ENCODE results near the gene C10orf67. TPM values are rescaled to one million over a fixed set of nuclear protein-coding genes. Genes with fewer than 3 reads are reported as not detected.

The C10orf67 gene
- total and polyA plus RNA-seq, 2 donors (not counting 1 experiment from before 2014, with no cell fraction given) = not detected

- WGBS (ENCODE audit: insufficient coverage) = no CpG with 5 or more reads among the region's 1 CpG
- Histone ChIP-seq H3K9me3 (ENCODE audit: control extremely low read depth in 1 of 3, control insufficient read depth in 2 of 3, insufficient read depth in 1 of 3, low read length in 2 of 3) (no peaks in the 10 kb centered on the region), H2AFZ (ENCODE audit: insufficient read depth, low read depth, low read length, poor library complexity, severe bottlenecking) (no peak overlapping the region), H3K36me3 (replicated peaks in 1 of 2; ENCODE audit: control extremely low read depth in 1 of 2, control insufficient read depth in 1 of 2, extremely low read depth in 1 of 2, insufficient read depth in 2 of 2, low read length in 1 of 2) (no peaks in the 10 kb centered on the region), H4K20me1 (ENCODE audit: control insufficient read depth, insufficient read depth, low read length, poor library complexity, severe bottlenecking) (no peaks in the 10 kb centered on the region), H3K4me1 (ENCODE audit: control insufficient read depth in 2 of 2, insufficient read depth in 2 of 2, low read length in 2 of 2) (peaks cover 24 to 25% of the 10 kb centered on the region in 2 donors), H3K27me3 (replicated peaks in 1 of 4; ENCODE audit: control extremely low read depth in 1 of 4, control insufficient read depth in 3 of 4, insufficient read depth in 4 of 4, low read length in 3 of 4) (peaks cover 0 to 16% (median 3%) of the 10 kb centered on the region in 4 experiments), H3K4me3 (ENCODE audit: control extremely low read depth in 1 of 5, extremely low read depth in 1 of 5, insufficient read depth in 1 of 5, low read depth in 2 of 5, low read length in 4 of 5) (no peak overlapping the region), H3K79me2 (ENCODE audit: control insufficient read depth, insufficient read depth, low read length) (no peaks in the 10 kb centered on the region), H3K4me2 (replicated peaks; ENCODE audit: low read depth, low read length, poor library complexity, severe bottlenecking) (no peak overlapping the region), H3K27ac (ENCODE audit: low read length in 2 of 2) (no peak overlapping the region), H3K9ac (ENCODE audit: low read length) (no peak overlapping the region)
- no peak overlapping the region for H3K27ac Mint-ChIP-seq
- ATAC-seq (ENCODE audit: low read depth) (no peak), DNase-seq (no peak)
- no peaks in the 10 kb centered on the region for H3K9me3 Mint-ChIP-seq (ENCODE audit: insufficient read depth)
- ChIA-PET POLR2A (no interaction called here), CTCF (no interaction called here)
- no peak for TF ChIP-seq EZH2 (IDR thresholded peaks at IDR 0.05; ENCODE audit: borderline replicate concordance, insufficient read depth, low read depth, low read length, poor library complexity, severe bottlenecking)
- no peak for TF ChIP-seq CTCF (IDR thresholded peaks at IDR 0.05)
- intact Hi-C loops (cut with micrococcal nuclease) = no loop called here
- no peak overlapping the region for H3K4me3 Mint-ChIP-seq
- peaks cover 34% of the 10 kb centered on the region for H3K4me1 Mint-ChIP-seq
- H3K27me3 Mint-ChIP-seq = peaks cover 21% of the 10 kb centered on the region
Observed at GRCh38 chr10:23371073-23371472, 26.5 kb upstream of the C10orf67 start.

GRCh38 chr10:23370106-23370505, 25.5 kb upstream of the C10orf67 start:
- peaks cover 0 to 16% (median 3%) of the 10 kb centered on the region in 4 experiments for H3K27me3 ChIP-seq (replicated peaks in 1 of 4; ENCODE audit: control extremely low read depth in 1 of 4, control insufficient read depth in 3 of 4, insufficient read depth in 4 of 4, low read length in 3 of 4)
- no peak overlapping the region for H3K9ac ChIP-seq (ENCODE audit: low read length)
- ChIA-PET CTCF (interaction anchor here (0.6 to 2.6 kb wide), 2 partner anchors 52 to 55 kb away, joined by 3 to 7 read pairs; no protein-coding TSS in a partner anchor), POLR2A (no interaction called here)
- H3K4me1 ChIP-seq (ENCODE audit: control insufficient read depth in 2 of 2, insufficient read depth in 2 of 2, low read length in 2 of 2) = peaks cover 24 to 25% of the 10 kb centered on the region in 2 donors
- intact Hi-C loops (cut with micrococcal nuclease) = no loop called here
- H3K27ac Mint-ChIP-seq = no peak overlapping the region
- no peak overlapping the region for H2AFZ ChIP-seq (ENCODE audit: insufficient read depth, low read depth, low read length, poor library complexity, severe bottlenecking)
- 25% methylated on average over 1 of the region's 3 CpGs for WGBS (ENCODE audit: insufficient coverage)
- no peak overlapping the region for H3K4me3 ChIP-seq (ENCODE audit: control extremely low read depth in 1 of 5, extremely low read depth in 1 of 5, insufficient read depth in 1 of 5, low read depth in 2 of 5, low read length in 4 of 5)
- H3K79me2 ChIP-seq (ENCODE audit: control insufficient read depth, insufficient read depth, low read length) = no peaks in the 10 kb centered on the region
- H3K36me3 ChIP-seq (replicated peaks in 1 of 2; ENCODE audit: control extremely low read depth in 1 of 2, control insufficient read depth in 1 of 2, extremely low read depth in 1 of 2, insufficient read depth in 2 of 2, low read length in 1 of 2) = no peaks in the 10 kb centered on the region
- peaks cover 36% of the 10 kb centered on the region for H3K4me1 Mint-ChIP-seq
- TF ChIP-seq EZH2 (IDR thresholded peaks at IDR 0.05; ENCODE audit: borderline replicate concordance, insufficient read depth, low read depth, low read length, poor library complexity, severe bottlenecking) = no peak
- no peak for TF ChIP-seq CTCF (IDR thresholded peaks at IDR 0.05)
- no peak overlapping the region for H3K4me2 ChIP-seq (replicated peaks; ENCODE audit: low read depth, low read length, poor library complexity, severe bottlenecking)
- no peaks in the 10 kb centered on the region for H4K20me1 ChIP-seq (ENCODE audit: control insufficient read depth, insufficient read depth, low read length, poor library complexity, severe bottlenecking)
- H3K27ac ChIP-seq (ENCODE audit: low read length in 2 of 2) = no peak overlapping the region
- no peak for DNase-seq
- no peaks in the 10 kb centered on the region for H3K9me3 Mint-ChIP-seq (ENCODE audit: insufficient read depth)
- H3K9me3 ChIP-seq (ENCODE audit: control extremely low read depth in 1 of 3, control insufficient read depth in 2 of 3, insufficient read depth in 1 of 3, low read length in 2 of 3) = no peaks in the 10 kb centered on the region
- no peak for ATAC-seq (ENCODE audit: low read depth)
- H3K27me3 Mint-ChIP-seq = peaks cover 28% of the 10 kb centered on the region
- H3K4me3 Mint-ChIP-seq = no peak overlapping the region
